PC-3 (cell line): ENCODE data around the gene TWF2.

ENCODE experiments used
- CTCF ChIP-seq: fragments of 300-600 bp; sonication (generic); conservative IDR thresholded peaks from 2 replicates; pipeline ENCODE4 v1.5.1; 2017; ENCODE audit warnings: antibody characterized with exemption, low read depth, mild to moderate bottlenecking, low read length
- EZH2 ChIP-seq: fragments of 300-600 bp; sonication (generic); IDR thresholded peaks from one replicate; pipeline ENCODE4 v1.6.1; 2017; ENCODE audit warnings: antibody characterized with exemption, mild to moderate bottlenecking, low read length; ENCODE audit not compliant: unreplicated experiment

- TF ChIP-seq CTCF (no peak), EZH2 (no peak)
These were observed 17.2 kb upstream of the TWF2 start for GRCh38 chr3:52256159-52256558.
